ENCODE data around the gene MYL7. TPM values are rescaled to one million over a fixed set of nuclear protein-coding genes. Genes with fewer than 3 reads are reported as not detected.
A peak's percentile ranks its signal among the peaks of the same experiment; 100 is the strongest.

Gene MYL7
- total and polyA plus RNA-seq, 2 of the 13 experiments (the other 11 are each of a cell fraction or from before 2014, with no cell fraction given): 1.8 TPM; not detected in 1

- intact Hi-C loops (cut with micrococcal nuclease; ENCODE audit: unreplicated experiment): no loop called here
- FAIRE-seq (no peak), DNase-seq (ENCODE audit: low spot score) (no peak), ATAC-seq (no peak)
- Histone ChIP-seq H4K20me1 (ENCODE audit: insufficient read depth, low read length) (no peaks in the 10 kb centered on the region), H3K4me1 (ENCODE audit: insufficient read depth, low read length) (no peaks in the 10 kb centered on the region), H2AFZ (ENCODE audit: low read length) (no peak overlapping the region), H3K27me3 (ENCODE audit: control insufficient read depth in 1 of 2, insufficient read depth in 2 of 2, low read length in 2 of 2) (peaks cover 0 to 17% of the 10 kb centered on the region in 2 experiments; a peak in 3 of 5 replicates), H3K4me2 (ENCODE audit: low read depth, low read length) (no peak overlapping the region), H3K4me3 (replicated peaks in 1 of 3; ENCODE audit: insufficient read depth in 1 of 3, low read depth in 2 of 3, low read length in 3 of 3) (no peak overlapping the region), H3K79me2 (ENCODE audit: insufficient read depth, low read length) (no peaks in the 10 kb centered on the region), H3K9ac (ENCODE audit: insufficient read depth, low read depth, low read length) (no peak overlapping the region), H3K9me3 (ENCODE audit: low read length) (no peaks in the 10 kb centered on the region), H3K27ac (ENCODE audit: extremely low read length, insufficient read depth, low read length) (no peak overlapping the region), H3K36me3 (replicated peaks in 1 of 2; ENCODE audit: control insufficient read depth in 1 of 2, insufficient read depth in 2 of 2, low read length in 2 of 2) (no peaks in the 10 kb centered on the region)
- in situ Hi-C loops (cut with HindIII; ENCODE audit: extremely low pct_ligation_motif_present, low pct_unique_long_range_greater_than_20kb): no loop called here
- ChIA-PET CTCF (ENCODE audit: low intra/inter-chr PET ratio, low total read pairs) (no interaction called here), POLR2A (no interaction called here)
- TF ChIP-seq TAF1 (CRISPR knock-in tag; IDR thresholded peaks at IDR 0.05): no peak
- no peak for TF ChIP-seq SP1 (IDR thresholded peaks at IDR 0.05)
- TF ChIP-seq SP1 (CRISPR knock-in tag; IDR thresholded peaks at IDR 0.05): no peak
- WGBS (ENCODE audit: low lambda C conversion rate): 34% methylated on average over 9 of the region's 12 CpGs
- no TSS peak for BruUV-seq (replicated peaks)
Measured at GRCh38 chr7:44158873-44159631, 17.9 kb upstream of the MYL7 start.

- no peak overlapping the region for H3K4me3 ChIP-seq (replicated peaks in 1 of 3; ENCODE audit: insufficient read depth in 1 of 3, low read depth in 2 of 3, low read length in 3 of 3)
- no TSS peak for BruUV-seq (replicated peaks)
- H3K79me2 ChIP-seq (ENCODE audit: insufficient read depth, low read length): no peaks in the 10 kb centered on the region
- H3K36me3 ChIP-seq (replicated peaks in 1 of 2; ENCODE audit: control insufficient read depth in 1 of 2, insufficient read depth in 2 of 2, low read length in 2 of 2): no peaks in the 10 kb centered on the region
- DNase-seq (ENCODE audit: low spot score) (no peak), FAIRE-seq (no peak), ATAC-seq (peak; percentile 19; the same call in 2 of the 3 replicates)
- WGBS (ENCODE audit: low lambda C conversion rate): no CpG with 5 or more reads among the region's 10 CpGs
- no peaks in the 10 kb centered on the region for H3K9me3 ChIP-seq (ENCODE audit: low read length)
- H3K9ac ChIP-seq (ENCODE audit: insufficient read depth, low read depth, low read length): no peak overlapping the region
- peaks cover 0 to 21% of the 10 kb centered on the region in 2 experiments; a peak in 3 of 5 replicates for H3K27me3 ChIP-seq (ENCODE audit: control insufficient read depth in 1 of 2, insufficient read depth in 2 of 2, low read length in 2 of 2)
- POLR2A ChIA-PET: no interaction called here
- H3K4me2 ChIP-seq (ENCODE audit: low read depth, low read length): no peak overlapping the region
- no peaks in the 10 kb centered on the region for H3K4me1 ChIP-seq (ENCODE audit: insufficient read depth, low read length)
- intact Hi-C loops (cut with micrococcal nuclease; ENCODE audit: unreplicated experiment): no loop called here
- no peak overlapping the region for H3K27ac ChIP-seq (ENCODE audit: extremely low read length, insufficient read depth, low read length)
- no peaks in the 10 kb centered on the region for H4K20me1 ChIP-seq (ENCODE audit: insufficient read depth, low read length)
- no peak overlapping the region for H2AFZ ChIP-seq (ENCODE audit: low read length)
- in situ Hi-C loops (cut with HindIII; ENCODE audit: extremely low pct_ligation_motif_present, low pct_unique_long_range_greater_than_20kb): no loop called here
- CTCF ChIA-PET (ENCODE audit: low intra/inter-chr PET ratio, low total read pairs): no interaction called here
- no peak for TF ChIP-seq HMGXB4 (CRISPR knock-in tag; IDR thresholded peaks at IDR 0.05; ENCODE audit: borderline replicate concordance in 1 of 2, low read depth in 1 of 2)
- TF ChIP-seq ZNF747 (CRISPR knock-in tag; IDR thresholded peaks at IDR 0.05; ENCODE audit: borderline replicate concordance): no peak
- no peak for TF ChIP-seq FOXP1 (IDR thresholded peaks at IDR 0.05)
- TF ChIP-seq FOXP1 (CRISPR knock-in tag; IDR thresholded peaks at IDR 0.05): no peak
- TF ChIP-seq ZBTB2 (CRISPR knock-in tag; IDR thresholded peaks at IDR 0.05; ENCODE audit: low read depth): no peak
- no peak for TF ChIP-seq LBX2 (CRISPR knock-in tag; IDR thresholded peaks at IDR 0.05; ENCODE audit: borderline replicate concordance)
- no peak for TF ChIP-seq ZNF205 (CRISPR knock-in tag; IDR thresholded peaks at IDR 0.05)
Measured at GRCh38 chr7:44158096-44158872, 17.2 kb upstream of the MYL7 start.
